ENCODE data around the gene CAMTA1.

The CAMTA1 gene

GRCh38 chr1:7578206-7578605, 793.0 kb downstream of the CAMTA1 start:
- DNase-seq: no peak

GRCh38 chr1:7579016-7579415, 793.8 kb downstream of the CAMTA1 start:
- DNase-seq: no peak

DNA sequence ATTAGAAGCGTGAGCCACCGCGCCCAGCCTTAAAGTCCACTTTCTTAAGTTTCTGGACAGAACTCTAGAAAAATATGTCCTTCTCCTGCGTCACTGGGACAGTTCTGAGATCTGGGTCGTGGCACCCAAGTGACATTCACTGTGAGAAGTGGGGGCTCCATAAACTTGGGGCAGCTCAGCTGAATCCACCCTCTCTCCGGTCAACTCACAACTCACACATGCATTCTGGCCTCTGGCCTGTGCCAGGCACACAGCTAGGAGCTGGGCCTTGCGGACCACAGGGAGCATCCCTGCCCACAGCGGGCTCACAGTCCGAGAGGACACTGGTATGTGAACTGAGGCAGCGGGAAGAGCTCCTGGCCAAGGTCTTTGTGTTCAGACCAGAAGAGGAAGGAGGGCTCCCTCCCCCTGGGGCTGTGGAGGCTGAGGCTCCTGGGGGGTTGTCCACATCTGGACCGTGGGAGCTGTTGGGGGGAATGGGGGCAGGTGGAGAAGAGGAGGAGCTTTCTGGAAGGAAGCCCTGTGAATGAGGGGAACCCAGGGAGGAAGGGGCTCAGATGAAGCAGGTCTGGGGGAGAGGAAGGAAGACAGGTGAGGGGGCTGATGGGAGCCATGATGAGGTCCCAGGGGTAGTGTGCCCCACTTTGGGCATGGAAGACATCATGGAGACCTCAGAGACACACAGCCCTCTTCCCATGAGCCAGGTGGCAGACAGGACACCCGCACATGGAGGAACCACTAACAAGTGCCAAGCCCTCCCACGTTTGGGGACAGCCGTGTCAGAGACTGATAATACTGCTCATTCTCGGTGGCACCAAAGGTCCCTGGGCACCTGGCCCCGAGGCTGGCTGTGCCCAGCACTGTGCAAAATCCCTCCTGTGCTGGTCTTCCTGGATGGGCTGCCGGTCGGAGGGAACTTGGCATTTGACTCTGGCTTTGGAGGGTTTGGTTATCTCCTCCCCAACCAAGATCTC, 794.9 kb downstream of the CAMTA1 start:
- no peak for DNase-seq

DNA sequence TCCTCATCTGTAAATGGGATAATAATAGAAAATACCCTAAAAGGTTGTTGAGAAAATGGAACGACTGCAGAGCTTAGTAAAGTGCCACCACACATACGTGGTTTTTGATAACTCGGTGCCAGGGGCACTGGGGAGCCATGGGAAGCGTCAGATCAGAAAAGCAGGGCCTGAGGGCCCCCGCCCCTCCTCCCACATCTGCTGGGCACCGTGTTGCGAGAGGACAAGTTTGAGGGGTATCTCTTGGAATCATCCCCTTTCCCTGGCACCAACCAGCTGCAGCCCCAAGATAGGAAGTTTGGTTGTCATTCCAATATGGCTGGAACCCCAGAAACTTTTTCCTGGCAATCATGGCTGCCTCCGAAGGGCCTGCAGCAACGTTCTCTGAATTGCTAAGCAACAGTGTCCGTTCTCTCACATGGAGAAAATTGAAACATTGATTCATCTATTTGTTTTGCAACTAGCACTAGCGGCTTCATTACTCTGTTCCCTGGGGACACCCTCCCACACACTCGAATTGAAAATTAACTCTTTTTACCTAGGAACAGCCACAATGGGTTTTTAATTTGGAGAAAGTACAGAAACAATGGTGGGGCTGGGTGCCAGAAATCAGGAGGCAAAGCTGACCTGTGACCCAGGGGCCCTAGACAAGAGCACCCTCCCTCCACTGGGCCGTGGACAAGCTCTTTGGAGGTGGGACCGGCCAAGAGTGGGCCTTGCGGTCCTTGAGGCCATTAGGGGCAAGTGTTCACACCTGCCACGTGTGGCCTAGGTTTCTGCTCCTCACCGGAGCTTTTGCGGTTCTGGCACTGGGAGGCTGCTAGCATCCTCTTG, 795.9 kb downstream of the CAMTA1 start:
- DNase-seq: no peak

GRCh38 chr1:7581754-7582459, 796.7 kb downstream of the CAMTA1 start:
- no peak for DNase-seq

DNA sequence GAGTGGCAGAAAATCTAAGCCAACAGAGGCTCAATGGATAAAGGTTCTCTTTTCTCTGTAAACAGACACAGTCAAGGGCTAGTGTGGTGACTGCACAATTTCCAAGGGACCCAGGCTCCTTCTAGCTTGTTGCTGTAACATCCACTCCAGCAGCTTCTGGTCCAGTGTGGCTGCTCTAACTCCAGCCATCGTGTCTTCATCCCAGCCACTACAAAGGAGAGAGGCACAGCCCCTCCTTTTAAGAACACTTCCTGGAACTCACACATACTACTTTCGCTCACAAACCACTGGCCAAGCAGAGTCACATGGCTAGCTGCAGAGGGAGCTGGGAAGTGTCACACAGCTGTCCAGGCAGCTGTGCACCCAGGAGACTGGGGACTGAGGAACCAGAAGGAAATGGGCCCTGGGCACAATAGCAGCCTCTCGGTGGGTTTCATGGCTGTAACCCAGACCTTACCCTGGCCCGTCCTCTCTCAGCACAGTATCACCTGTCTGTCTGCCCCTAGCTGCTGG, 797.3 kb downstream of the CAMTA1 start:
- no peak for DNase-seq

DNA sequence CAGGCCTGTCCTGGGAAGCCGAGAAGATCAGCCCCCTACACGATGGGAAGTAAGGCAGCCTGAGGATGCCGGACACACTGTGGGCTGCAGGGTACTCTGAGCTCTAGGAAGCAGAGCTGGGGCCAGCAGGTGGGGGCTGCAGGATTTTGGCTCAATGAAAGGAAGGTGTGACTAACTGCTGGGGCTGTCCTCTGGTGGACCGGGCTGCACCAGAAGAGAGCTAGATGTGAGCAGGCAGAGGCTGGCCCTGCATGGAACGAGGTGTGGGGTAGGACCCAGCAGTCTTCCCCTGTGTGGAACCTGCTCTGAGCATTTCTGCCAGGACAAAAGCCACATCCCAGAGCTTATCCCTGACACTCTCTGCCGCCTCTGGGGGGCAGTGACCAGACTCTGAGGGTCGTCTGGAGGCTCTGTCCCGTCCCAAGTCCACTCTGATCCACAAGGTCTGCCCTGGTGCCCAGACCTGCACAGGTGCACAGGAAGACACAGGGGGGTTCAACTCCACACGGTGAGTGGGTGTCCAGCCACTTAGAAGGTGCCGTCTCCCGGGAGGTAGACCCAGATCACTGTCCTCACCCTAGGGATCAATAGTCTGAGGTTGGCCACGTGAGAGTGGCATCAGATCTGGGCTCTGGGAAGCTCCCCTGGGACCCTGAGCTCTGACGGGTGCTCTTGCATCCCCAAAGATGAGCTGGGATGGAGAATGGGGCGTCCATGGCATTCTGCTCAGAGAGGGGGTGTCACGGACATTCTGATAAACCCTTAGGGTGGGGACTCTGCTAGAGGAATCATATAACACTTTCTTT, 798.2 kb downstream of the CAMTA1 start:
- DNase-seq: no peak

DNA sequence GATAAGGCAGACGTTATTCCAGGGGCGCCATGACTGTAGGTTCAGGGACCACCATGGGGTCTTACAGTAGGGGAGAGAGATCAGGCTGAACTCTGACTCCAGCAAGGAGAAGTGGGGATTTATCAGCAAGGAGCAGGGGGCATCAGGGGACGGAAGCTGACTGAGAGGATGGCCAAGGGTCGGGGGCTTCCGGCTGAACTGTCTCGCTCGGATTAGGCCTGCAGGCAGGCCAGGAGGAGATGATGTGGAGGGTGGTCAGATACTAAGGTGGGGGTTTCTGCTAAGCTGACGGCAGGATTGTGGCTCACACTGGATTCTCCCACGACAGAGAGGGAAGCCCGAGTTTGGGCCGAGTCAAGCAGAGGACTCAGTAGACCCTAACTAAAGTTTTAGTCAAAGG, 798.9 kb downstream of the CAMTA1 start:
- DNase-seq: no peak

- no peak for DNase-seq
These were observed 799.4 kb downstream of the CAMTA1 start for GRCh38 chr1:7584643-7585042.

GRCh38 chr1:7585216-7585907, 800.1 kb downstream of the CAMTA1 start:
- DNase-seq: no peak

- no peak for DNase-seq
These were observed 801.0 kb downstream of the CAMTA1 start for GRCh38 chr1:7586031-7586941.

- no peak for DNase-seq
These were observed 802.0 kb downstream of the CAMTA1 start for GRCh38 chr1:7587108-7587772.

DNA sequence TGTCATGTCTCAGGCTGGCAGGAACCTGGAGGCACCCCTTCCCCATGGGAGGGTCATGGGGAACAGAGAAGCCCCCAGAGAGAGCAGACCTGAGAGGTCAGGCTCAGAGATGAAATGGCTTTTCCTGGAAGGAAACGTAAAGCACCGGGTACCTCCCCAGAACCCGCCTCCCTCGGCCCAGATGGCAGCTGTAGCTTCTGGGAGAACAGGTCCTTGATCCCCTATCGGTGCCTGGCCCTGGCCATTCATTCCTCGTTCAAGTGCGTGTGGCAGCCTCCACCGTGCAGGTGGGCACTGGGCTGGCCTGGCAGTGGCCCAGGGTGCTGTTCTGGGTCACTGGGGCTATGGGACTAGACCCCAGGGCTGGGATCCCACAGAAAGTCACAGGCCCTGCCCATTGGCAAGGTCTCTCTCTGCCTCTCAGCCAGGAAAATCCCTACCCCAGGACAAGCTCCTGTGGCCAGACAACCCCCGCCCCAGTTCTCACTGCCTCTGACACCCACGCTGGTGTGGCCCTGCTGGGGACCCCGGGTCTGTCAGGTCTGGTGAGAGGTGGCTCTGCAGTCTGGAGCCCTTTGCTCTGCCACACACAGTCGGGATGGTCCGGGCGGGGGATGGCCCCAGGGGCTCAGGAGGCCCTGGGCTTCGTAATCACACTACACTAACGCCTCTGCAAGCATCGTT, 802.7 kb downstream of the CAMTA1 start:
- no peak for DNase-seq

DNA sequence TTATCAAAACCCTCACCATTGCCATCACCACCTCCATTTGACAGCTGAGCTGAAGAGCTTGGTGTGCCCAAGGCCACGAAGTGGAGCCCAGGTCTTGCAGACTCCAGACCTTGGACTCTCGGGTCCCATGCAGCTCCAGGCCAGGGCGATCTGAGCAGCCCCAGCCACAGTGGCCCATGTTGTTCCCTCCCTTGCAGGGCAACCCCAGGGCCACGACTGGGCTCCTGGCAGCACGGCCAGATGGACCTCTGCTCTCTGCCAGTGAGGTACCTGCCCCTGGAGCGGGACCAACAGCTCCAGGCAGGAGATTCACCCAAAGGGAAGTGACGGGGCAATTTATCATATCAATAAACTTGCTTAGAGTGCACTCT, 803.2 kb downstream of the CAMTA1 start:
- DNase-seq: no peak

- DNase-seq: no peak
These were observed 804.0 kb downstream of the CAMTA1 start for GRCh38 chr1:7589080-7589735.

- no peak for DNase-seq
These were observed 804.6 kb downstream of the CAMTA1 start for GRCh38 chr1:7589774-7590425.

DNA sequence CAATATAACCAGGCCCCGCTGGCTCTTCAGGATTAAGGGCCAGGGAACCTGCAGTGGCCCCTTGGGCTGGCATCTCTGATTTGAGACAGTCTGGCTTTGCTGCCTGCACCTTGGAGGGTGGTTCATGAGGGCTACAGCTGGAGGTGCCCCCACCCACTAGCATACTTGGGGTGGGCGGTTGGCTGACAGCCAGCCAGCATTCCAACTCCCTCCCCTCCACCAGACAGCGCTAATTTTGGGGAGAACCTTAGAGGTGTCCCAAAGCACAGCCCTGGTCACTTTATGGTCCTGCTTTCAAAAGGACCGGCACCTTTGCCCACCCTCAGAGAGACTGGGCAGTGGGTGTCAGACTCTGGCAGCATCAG, 805.2 kb downstream of the CAMTA1 start:
- DNase-seq: no peak

GRCh38 chr1:7591565-7591964, 806.3 kb downstream of the CAMTA1 start:
- DNase-seq: no peak

All from NCI-H446 treated with DMSO at 0.1 percent for 48 hours (cell line).